ENCODE measurements around the gene CRYBG1. TPM values are rescaled to one million over a fixed set of nuclear protein-coding genes. Genes with fewer than 3 reads are reported as not detected.

Gene CRYBG1, protein sequence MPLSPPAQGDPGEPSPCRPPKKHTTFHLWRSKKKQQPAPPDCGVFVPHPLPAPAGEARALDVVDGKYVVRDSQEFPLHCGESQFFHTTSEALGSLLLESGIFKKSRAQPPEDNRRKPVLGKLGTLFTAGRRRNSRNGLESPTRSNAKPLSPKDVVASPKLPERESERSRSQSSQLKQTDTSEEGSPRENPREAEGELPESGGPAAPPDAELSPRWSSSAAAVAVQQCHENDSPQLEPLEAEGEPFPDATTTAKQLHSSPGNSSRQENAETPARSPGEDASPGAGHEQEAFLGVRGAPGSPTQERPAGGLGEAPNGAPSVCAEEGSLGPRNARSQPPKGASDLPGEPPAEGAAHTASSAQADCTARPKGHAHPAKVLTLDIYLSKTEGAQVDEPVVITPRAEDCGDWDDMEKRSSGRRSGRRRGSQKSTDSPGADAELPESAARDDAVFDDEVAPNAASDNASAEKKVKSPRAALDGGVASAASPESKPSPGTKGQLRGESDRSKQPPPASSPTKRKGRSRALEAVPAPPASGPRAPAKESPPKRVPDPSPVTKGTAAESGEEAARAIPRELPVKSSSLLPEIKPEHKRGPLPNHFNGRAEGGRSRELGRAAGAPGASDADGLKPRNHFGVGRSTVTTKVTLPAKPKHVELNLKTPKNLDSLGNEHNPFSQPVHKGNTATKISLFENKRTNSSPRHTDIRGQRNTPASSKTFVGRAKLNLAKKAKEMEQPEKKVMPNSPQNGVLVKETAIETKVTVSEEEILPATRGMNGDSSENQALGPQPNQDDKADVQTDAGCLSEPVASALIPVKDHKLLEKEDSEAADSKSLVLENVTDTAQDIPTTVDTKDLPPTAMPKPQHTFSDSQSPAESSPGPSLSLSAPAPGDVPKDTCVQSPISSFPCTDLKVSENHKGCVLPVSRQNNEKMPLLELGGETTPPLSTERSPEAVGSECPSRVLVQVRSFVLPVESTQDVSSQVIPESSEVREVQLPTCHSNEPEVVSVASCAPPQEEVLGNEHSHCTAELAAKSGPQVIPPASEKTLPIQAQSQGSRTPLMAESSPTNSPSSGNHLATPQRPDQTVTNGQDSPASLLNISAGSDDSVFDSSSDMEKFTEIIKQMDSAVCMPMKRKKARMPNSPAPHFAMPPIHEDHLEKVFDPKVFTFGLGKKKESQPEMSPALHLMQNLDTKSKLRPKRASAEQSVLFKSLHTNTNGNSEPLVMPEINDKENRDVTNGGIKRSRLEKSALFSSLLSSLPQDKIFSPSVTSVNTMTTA (N-terminal part only)
- 0.09 TPM for polyA plus RNA-seq (2013, experiment 1 of 4)
- 0.12 TPM for polyA plus RNA-seq (2013, experiment 2 of 4)
- polyA plus RNA-seq (2013, experiment 3 of 4), result 0.05 TPM
- 0.08 TPM for polyA plus RNA-seq (2013, experiment 4 of 4)

DNA sequence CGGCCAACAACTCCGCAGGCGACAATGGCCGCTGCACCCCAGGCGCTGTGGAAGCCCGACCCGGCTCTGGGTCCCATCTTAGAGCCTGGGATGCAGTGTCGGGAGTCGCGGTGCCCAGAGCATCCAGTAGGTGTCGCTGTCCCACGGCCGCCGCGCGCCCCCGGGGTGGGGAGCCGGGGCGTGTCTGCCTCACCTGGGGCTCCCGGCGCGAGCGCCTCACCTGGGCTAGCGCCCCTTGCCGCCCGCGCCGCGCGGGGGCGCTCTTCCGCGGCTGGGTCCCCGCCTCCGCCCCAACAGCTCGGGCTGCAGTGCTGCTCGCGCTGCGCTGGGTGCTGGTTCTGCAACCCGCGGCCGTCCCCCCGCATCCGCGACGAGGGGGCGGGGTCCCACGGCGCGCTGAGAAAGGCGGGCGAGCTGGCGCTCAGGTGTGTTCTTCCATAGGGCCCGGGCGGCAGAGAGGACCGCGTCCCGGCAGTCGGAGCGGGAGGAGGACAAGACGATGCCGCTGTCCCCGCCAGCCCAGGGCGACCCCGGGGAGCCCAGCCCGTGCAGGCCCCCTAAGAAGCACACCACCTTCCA lies at the start of gene CRYBG1:
Gene CRYBG1, plus strand, starts transcription at position 308 of the 579 bp plus-strand sequence. Its CDS starts 192 bp downstream, at position 500.
- no peaks in the 10 kb centered on the region for H3K9me3 ChIP-seq (ENCODE audit: control insufficient read depth, low read length)
- no peak within 1 kb of the TSS for H3K27ac ChIP-seq (ENCODE audit: insufficient read depth, low read depth, low read length, poor library complexity, severe bottlenecking)
- 1% methylated on average over 66 of the region's 66 CpGs for WGBS, 2 experiments
- H3K4me1 ChIP-seq (ENCODE audit: control insufficient read depth, insufficient read depth, low read length), result peaks cover 7% of the 10 kb centered on the region
- peaks cover 38% of the 10 kb centered on the region for H3K27me3 ChIP-seq (ENCODE audit: control insufficient read depth, insufficient read depth, low read length, poor library complexity, severe bottlenecking)
- H3K4me3 ChIP-seq (ENCODE audit: insufficient read depth, low read depth, low read length), result peak within 1 kb of the TSS; percentile 49
- H3K36me3 ChIP-seq (ENCODE audit: control insufficient read depth, insufficient read depth, low read length), result no peaks in the 10 kb centered on the region

DNA sequence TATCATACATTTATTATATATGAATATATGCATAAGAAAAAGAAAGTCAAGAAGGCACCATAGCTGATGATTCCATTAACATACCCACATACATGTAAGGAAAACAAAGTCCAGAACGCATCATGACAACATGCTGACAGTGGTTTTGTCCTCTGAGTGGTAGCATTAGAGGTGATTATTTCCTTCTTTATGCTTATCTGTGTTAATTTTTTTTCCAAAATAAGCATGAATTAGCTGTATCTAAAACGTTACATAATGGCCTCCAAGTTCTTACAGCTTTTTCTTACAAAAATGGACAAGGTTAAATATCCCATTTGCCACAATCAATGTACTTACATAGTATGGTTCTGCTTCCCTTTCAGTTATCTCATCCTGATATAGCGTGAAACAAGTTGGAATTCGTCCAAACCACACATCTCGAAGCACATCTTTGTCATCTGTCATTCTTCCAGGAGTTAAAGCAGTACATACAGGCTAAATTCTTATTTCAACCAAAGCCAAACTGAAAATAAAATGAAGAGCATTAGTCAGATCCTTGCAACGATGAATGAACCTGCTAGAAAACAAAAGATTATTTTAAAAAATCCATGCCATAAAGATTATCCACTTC lies 44.6 kb upstream of the CRYBG1 start:
- Histone ChIP-seq H3K9me3 (ENCODE audit: control insufficient read depth, low read length) (no peaks in the 10 kb centered on the region), H3K36me3 (ENCODE audit: control insufficient read depth, insufficient read depth, low read length) (peaks cover 6% of the 10 kb centered on the region), H3K27ac (ENCODE audit: insufficient read depth, low read depth, low read length, poor library complexity, severe bottlenecking) (no peak overlapping the region), H3K4me3 (ENCODE audit: insufficient read depth, low read depth, low read length) (no peak overlapping the region), H3K27me3 (ENCODE audit: control insufficient read depth, insufficient read depth, low read length, poor library complexity, severe bottlenecking) (no peaks in the 10 kb centered on the region), H3K4me1 (ENCODE audit: control insufficient read depth, insufficient read depth, low read length) (no peaks in the 10 kb centered on the region)
- 94 to 96% methylated on average over 6 of the region's 6 CpGs for WGBS, 2 experiments

DNA sequence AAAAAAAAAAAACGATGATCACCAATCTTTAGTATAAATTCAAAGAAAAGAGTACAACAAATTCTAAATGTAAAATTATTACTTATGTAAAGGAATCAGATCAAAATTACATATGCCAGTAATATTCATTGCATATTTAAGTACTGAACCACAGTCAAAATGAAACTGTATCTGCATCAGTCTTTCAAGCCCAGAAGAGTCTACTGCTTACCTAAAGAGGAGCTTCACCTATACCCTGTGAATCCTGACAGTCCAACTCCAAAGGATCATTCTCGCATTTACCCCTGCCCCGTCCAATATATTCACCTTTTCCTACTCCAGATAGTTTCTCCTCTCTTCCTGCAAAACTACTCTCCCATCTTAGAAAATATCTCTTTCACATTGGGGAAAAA lies 44.1 kb upstream of the CRYBG1 start:
- 88 to 96% methylated on average over 2 to 3 of the region's 3 CpGs for WGBS, 2 experiments
- Histone ChIP-seq H3K27ac (ENCODE audit: insufficient read depth, low read depth, low read length, poor library complexity, severe bottlenecking) (no peak overlapping the region), H3K9me3 (ENCODE audit: control insufficient read depth, low read length) (no peaks in the 10 kb centered on the region)

DNA sequence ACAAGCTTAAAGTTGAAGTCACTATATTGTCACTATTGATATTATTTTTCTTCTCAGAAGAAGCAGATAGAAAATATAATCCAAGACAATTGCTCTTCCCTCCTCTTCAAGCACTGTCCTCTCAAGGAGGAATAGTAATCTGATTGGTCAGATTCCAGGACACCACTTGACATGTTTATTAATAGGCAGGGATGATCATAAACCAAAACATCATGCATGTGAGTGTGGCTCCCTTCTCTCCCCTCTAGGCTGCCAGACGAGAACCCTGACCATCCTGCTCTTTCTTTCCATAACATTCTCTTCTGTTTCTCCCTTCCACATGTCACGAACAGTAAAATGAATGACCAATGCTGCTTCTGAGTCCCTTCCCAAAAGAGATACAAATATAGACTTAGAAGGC lies 42.5 kb upstream of the CRYBG1 start:
- no peaks in the 10 kb centered on the region for H3K4me1 ChIP-seq (ENCODE audit: control insufficient read depth, insufficient read depth, low read length)
- peaks cover 6% of the 10 kb centered on the region for H3K36me3 ChIP-seq (ENCODE audit: control insufficient read depth, insufficient read depth, low read length)
- H3K4me3 ChIP-seq (ENCODE audit: insufficient read depth, low read depth, low read length), result no peak overlapping the region
- no peaks in the 10 kb centered on the region for H3K9me3 ChIP-seq (ENCODE audit: control insufficient read depth, low read length)
- H3K27me3 ChIP-seq (ENCODE audit: control insufficient read depth, insufficient read depth, low read length, poor library complexity, severe bottlenecking), result no peaks in the 10 kb centered on the region
- H3K27ac ChIP-seq (ENCODE audit: insufficient read depth, low read depth, low read length, poor library complexity, severe bottlenecking), result no peak overlapping the region
- WGBS, 2 experiments, result 85 to 90% methylated on average over 2 of the region's 2 CpGs

More for the DNA sequence above, 44.1 kb upstream of the CRYBG1 start:
- Histone ChIP-seq H3K4me1 (ENCODE audit: control insufficient read depth, insufficient read depth, low read length) (no peaks in the 10 kb centered on the region), H3K4me3 (ENCODE audit: insufficient read depth, low read depth, low read length) (no peak overlapping the region), H3K27me3 (ENCODE audit: control insufficient read depth, insufficient read depth, low read length, poor library complexity, severe bottlenecking) (no peaks in the 10 kb centered on the region), H3K36me3 (ENCODE audit: control insufficient read depth, insufficient read depth, low read length) (peaks cover 6% of the 10 kb centered on the region)

DNA sequence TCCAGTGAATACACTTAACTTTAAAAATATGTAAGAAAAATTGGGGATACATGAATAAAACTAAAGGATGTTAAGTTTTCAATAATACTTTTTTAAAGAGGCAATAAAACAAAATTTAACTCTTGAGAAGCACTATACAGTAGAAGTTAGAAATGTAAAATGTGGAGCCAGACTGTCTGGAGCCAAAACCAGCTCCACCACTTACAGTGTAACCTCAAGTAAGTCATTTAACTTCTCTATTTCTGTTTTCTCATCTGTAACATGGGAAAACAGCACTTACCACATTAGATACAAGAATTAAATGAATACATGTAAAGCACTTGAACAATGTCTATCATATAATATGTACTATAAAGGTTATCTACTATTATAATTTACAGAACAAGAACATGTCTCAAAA lies 41.7 kb upstream of the CRYBG1 start:
- H3K27me3 ChIP-seq (ENCODE audit: control insufficient read depth, insufficient read depth, low read length, poor library complexity, severe bottlenecking), result no peaks in the 10 kb centered on the region
- H3K36me3 ChIP-seq (ENCODE audit: control insufficient read depth, insufficient read depth, low read length), result peaks cover 6% of the 10 kb centered on the region
- no peaks in the 10 kb centered on the region for H3K9me3 ChIP-seq (ENCODE audit: control insufficient read depth, low read length)
- H3K27ac ChIP-seq (ENCODE audit: insufficient read depth, low read depth, low read length, poor library complexity, severe bottlenecking), result no peak overlapping the region
- no peak overlapping the region for H3K4me3 ChIP-seq (ENCODE audit: insufficient read depth, low read depth, low read length)
- H3K4me1 ChIP-seq (ENCODE audit: control insufficient read depth, insufficient read depth, low read length), result peaks cover 3% of the 10 kb centered on the region

DNA sequence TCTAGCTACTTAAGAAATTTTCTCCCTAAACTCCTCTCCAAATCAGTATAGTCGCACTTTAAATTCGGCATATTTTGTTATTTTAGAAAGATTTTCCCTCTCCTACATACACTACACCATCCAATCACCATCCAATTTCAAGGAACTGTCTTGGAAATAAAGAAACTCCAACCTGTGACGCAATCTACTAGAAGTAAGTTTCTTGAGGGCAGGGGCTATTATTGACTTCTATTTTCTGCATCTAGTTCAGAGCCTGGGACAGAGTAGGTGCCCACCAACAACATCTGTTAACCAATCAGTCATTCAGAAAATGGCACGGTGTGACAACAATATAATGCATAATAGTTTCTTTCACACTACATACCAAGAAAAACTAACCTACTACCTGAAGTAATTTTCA lies 38.6 kb upstream of the CRYBG1 start:
- Histone ChIP-seq H3K27ac (ENCODE audit: insufficient read depth, low read depth, low read length, poor library complexity, severe bottlenecking) (no peak overlapping the region), H3K27me3 (ENCODE audit: control insufficient read depth, insufficient read depth, low read length, poor library complexity, severe bottlenecking) (no peaks in the 10 kb centered on the region), H3K4me3 (ENCODE audit: insufficient read depth, low read depth, low read length) (no peak overlapping the region), H3K9me3 (ENCODE audit: control insufficient read depth, low read length) (no peaks in the 10 kb centered on the region), H3K4me1 (ENCODE audit: control insufficient read depth, insufficient read depth, low read length) (peaks cover 7% of the 10 kb centered on the region), H3K36me3 (ENCODE audit: control insufficient read depth, insufficient read depth, low read length) (no peaks in the 10 kb centered on the region)
- 89 to 94% methylated on average over 2 to 4 of the region's 4 CpGs for WGBS, 2 experiments

DNA sequence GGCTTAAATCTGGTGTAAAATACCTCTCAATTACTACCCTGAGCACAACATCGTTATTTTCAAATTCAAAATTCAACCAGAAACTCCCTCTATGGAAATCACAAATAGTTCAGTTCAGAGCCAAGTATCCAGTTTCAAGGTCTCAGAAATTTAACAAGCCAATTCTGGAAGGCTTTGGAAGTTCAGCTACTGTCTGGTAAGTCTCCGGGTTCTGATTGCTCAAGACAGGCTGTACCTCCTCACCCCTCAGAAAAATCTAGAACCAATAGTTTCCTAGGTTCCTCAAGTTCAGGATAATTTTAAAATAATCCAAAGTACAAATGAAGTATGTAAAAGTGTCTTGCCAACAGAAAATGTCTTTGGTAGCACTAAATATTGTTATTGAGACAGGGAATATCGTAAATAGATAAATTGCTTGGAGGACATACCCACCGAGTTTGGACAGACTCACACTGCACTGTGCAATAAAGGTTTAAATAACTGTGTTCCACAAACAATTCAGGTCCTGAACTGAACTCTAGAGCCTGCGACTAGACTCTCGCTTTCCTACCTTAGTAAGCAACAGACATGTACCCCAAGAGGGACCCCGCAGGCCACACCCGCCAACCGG lies 35.7 kb upstream of the CRYBG1 start:
- WGBS, 2 experiments, result 6 to 10% methylated on average over 9 of the region's 9 CpGs

DNA sequence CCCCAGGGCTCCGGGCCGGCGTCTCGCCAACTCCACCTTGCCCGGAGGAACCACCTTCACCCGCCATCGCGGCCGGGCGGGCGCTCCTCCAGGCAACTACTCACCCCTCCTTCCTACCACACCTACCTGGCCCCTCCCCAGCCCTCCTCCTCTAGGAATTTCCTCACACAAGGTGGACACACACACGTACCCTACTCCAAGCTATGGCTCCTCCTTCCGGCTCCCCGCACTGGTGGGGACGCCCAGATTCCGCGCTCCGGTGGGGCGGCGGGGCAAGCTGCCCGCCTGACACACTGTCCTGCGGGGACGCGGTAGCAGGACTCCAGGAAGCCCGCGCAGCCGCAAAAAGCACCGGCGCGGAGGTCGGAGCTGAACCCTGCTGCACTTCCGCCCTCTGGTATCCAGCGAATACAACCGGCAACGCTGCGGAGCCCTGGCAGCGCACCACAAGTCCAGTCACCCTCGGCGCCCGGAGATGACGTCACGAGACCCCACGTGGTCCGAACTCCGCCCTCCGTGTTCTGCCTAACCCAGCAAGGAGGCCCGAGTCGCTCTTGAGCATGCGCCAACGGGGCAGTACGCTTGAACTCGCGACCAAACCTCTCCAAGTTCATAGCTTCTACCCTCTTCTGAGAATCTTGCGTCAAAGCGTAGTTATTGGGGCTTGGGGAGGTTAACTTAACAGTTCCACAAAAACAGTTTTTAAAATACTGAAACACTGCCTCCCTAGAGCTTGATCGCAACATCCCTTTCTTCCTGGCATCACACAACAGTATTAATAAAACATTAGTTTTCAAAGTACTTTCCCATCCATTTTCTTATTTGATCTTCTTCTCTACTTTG lies 35.0 kb upstream of the CRYBG1 start, which contains the start of gene ATG5:
Gene ATG5, minus strand, starts transcription at position 425 of the 843 bp plus-strand sequence. CDS start 9,552 bp downstream, outside the sequence.
- H3K36me3 ChIP-seq (ENCODE audit: control insufficient read depth, insufficient read depth, low read length), result no peaks in the 10 kb centered on the region
- peak within 1 kb of the TSS; percentile 98 for H3K4me3 ChIP-seq (ENCODE audit: insufficient read depth, low read depth, low read length)
- H3K9me3 ChIP-seq (ENCODE audit: control insufficient read depth, low read length), result no peaks in the 10 kb centered on the region
- H3K4me1 ChIP-seq (ENCODE audit: control insufficient read depth, insufficient read depth, low read length), result peaks cover 7% of the 10 kb centered on the region
- 2% methylated on average over 56 of the region's 56 CpGs for WGBS, 2 experiments
- peak within 1 kb of the TSS; percentile 93 for H3K27ac ChIP-seq (ENCODE audit: insufficient read depth, low read depth, low read length, poor library complexity, severe bottlenecking)
- H3K27me3 ChIP-seq (ENCODE audit: control insufficient read depth, insufficient read depth, low read length, poor library complexity, severe bottlenecking), result no peaks in the 10 kb centered on the region

More for the DNA sequence above, 35.7 kb upstream of the CRYBG1 start:
- H3K4me1 ChIP-seq (ENCODE audit: control insufficient read depth, insufficient read depth, low read length), result peaks cover 7% of the 10 kb centered on the region
- peak overlapping the region; percentile 93 for H3K27ac ChIP-seq (ENCODE audit: insufficient read depth, low read depth, low read length, poor library complexity, severe bottlenecking)
- H3K4me3 ChIP-seq (ENCODE audit: insufficient read depth, low read depth, low read length), result peak overlapping the region; percentile 98
- no peaks in the 10 kb centered on the region for H3K27me3 ChIP-seq (ENCODE audit: control insufficient read depth, insufficient read depth, low read length, poor library complexity, severe bottlenecking)
- H3K9me3 ChIP-seq (ENCODE audit: control insufficient read depth, low read length), result no peaks in the 10 kb centered on the region
- H3K36me3 ChIP-seq (ENCODE audit: control insufficient read depth, insufficient read depth, low read length), result no peaks in the 10 kb centered on the region
